Prostate gland (tissue), 2 donors: Measurements from ENCODE around the gene SLA2. TPM values are rescaled to one million over a fixed set of nuclear protein-coding genes. Genes with fewer than 3 reads are reported as not detected.

Source experiments
- DNase-seq: peaks from one replicate; pipeline ENCODE4 v3.0.0-alpha.2; 2019; ENCODE audit warnings: low spot score
- H3K27ac ChIP-seq, 2 donors: fragments of 200-600 bp; sonication (generic); 2 replicates each; pipeline ENCODE4 v1.5.1; 2017 to 2019
- H3K27me3 ChIP-seq: fragments of 200-600 bp; sonication (generic); replicated peaks from 2 replicates; pipeline ENCODE4 v1.5.1; 2019; ENCODE audit not compliant: insufficient read depth
- H3K36me3 ChIP-seq, 2 donors: fragments of 200-600 bp; sonication (generic); 1 replicate in 1 of 2; 2 replicates in 1 of 2; pipeline versions ENCODE4 v1.5.1 to v1.8.1; 2017 to 2019
- H3K4me1 ChIP-seq: fragments of 200-600 bp; sonication (generic); replicated peaks from 2 replicates; pipeline ENCODE4 v1.5.1; 2019
- H3K4me3 ChIP-seq, 2 donors: fragments of 200-600 bp; sonication (generic); 2 replicates each; pipeline ENCODE4 v1.5.1; 2017 to 2019
- H3K9me3 ChIP-seq: fragments of 200-600 bp; sonication (generic); 2 replicates; pipeline ENCODE4 v1.5.1; 2017
- CTCF ChIP-seq, 4 experiments: fragments of 200-600 bp in 2 of 4; fragments of 450-650 bp in 2 of 4; sonication (generic) in 2 of 4; IDR thresholded peaks; 1 replicate in 3 of 4; 2 replicates in 1 of 4; pipeline ENCODE4 v1.5.1; 2016 to 2019; ENCODE audit warnings: antibody characterized with exemption in 4 of 4, mild to moderate bottlenecking in 2 of 4, moderate library complexity in 2 of 4
- POLR2A ChIP-seq: fragments of 450-650 bp; IDR thresholded peaks from one replicate; pipeline ENCODE4 v1.6.1; 2016; ENCODE audit warnings: antibody characterized with exemption, mild to moderate bottlenecking
- POLR2AphosphoS5 ChIP-seq: sonication (generic); formaldehyde crosslinking; IDR thresholded peaks from one replicate; pipeline ENCODE4 v1.6.1; 2017; ENCODE audit warnings: antibody characterized with exemption
- WGBS: methylation state at CpG from one replicate; pipeline ENCODE4 v1.1.5; 2018; 5-methylcytosine and 5-hydroxymethylcytosine counted together
- intact Hi-C: fragments of 100-400 bp; cut with DNase I; formaldehyde crosslinking; loops from one replicate; pipeline ENCODE4 v1.14.2; 2022
- total RNA-seq, 2 donors: library from RNA; depleted of rRNA; stranded (reverse); fragments of >200 nt; gene quantifications; one replicate each; pipeline ENCODE4 v1.1.0, GENCODE V29; 2016

Gene SLA2
- total RNA-seq, 2 donors from 2014 or later, result 0.28 to 0.73 TPM

- intact Hi-C loops, result no loop called here
- no peaks in the 10 kb centered on the region for H3K27me3 ChIP-seq
- H3K4me3 ChIP-seq, result no peak overlapping the region
- DNase-seq, result no peak
- no peaks in the 10 kb centered on the region for H3K4me1 ChIP-seq
- no peaks in the 10 kb centered on the region for H3K36me3 ChIP-seq
- TF ChIP-seq POLR2AphosphoS5 (no peak), POLR2A (no peak), CTCF (IDR thresholded peaks at IDR 0.05) (no peak)
- H3K27ac ChIP-seq, result no peak overlapping the region
- 96% methylated on average over 4 of the region's 4 CpGs for WGBS
- H3K9me3 ChIP-seq, result no peaks in the 10 kb centered on the region
Observed at GRCh38 chr20:36672991-36673390, 27.0 kb upstream of the SLA2 start.

DNA sequence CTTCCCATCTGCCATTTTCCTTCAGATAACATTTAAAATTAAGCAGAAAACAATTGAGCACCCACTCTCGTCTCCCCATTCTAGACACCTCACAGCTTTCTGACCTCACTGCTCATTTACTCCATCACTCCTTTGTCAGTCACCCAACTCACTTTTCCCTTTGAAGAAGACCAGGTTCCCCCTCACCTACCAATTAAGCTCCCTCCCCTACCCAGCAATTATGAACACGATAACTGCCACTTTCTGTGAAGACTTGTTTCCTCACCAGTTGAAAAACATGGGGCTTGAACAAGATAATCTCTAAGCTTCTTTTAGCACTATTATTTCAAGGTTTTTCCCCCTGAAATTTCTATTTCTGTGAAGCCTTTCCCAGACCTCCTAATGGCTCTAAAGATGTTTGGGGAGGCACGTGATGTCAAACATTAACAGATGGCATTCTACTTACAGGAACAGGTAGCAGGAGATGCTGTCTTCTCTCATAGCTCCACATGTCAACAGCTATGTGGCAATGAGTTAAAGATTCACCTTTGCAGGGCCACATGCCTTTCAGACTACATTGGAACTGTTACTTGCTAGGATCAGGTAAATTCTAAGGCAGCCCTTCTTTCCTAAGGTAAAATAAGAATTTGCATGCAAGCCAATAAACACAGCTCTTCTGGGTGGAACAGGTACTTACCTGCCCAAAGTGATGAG, 24.8 kb upstream of the SLA2 start:
- TF ChIP-seq POLR2AphosphoS5, result no peak
- TF ChIP-seq CTCF (IDR thresholded peaks at IDR 0.05), result no peak
- no peak for TF ChIP-seq POLR2A
- H3K27me3 ChIP-seq, result no peaks in the 10 kb centered on the region
- WGBS, result 76% methylated on average over 3 of the region's 3 CpGs
- H3K4me3 ChIP-seq, result no peak overlapping the region
- intact Hi-C loops, result no loop called here
- H3K36me3 ChIP-seq, result no peaks in the 10 kb centered on the region
- no peaks in the 10 kb centered on the region for H3K9me3 ChIP-seq
- H3K27ac ChIP-seq, result no peak overlapping the region
- no peaks in the 10 kb centered on the region for H3K4me1 ChIP-seq
- DNase-seq, result no peak

- no peaks in the 10 kb centered on the region for H3K9me3 ChIP-seq
- intact Hi-C loops, result no loop called here
- peak in 1 of 4 experiments; percentile 11 for TF ChIP-seq CTCF (IDR thresholded peaks at IDR 0.05)
- no peak for TF ChIP-seq POLR2A
- no peak overlapping the region for H3K27ac ChIP-seq
- no peak for DNase-seq
- H3K4me1 ChIP-seq, result no peaks in the 10 kb centered on the region
- H3K27me3 ChIP-seq, result no peaks in the 10 kb centered on the region
- H3K36me3 ChIP-seq, result no peaks in the 10 kb centered on the region
- no peak overlapping the region for H3K4me3 ChIP-seq
- WGBS, result 60% methylated on average over 4 of the region's 4 CpGs
Observed at GRCh38 chr20:36666181-36666740, 20.3 kb upstream of the SLA2 start.

GRCh38 chr20:36663031-36663430, 17.0 kb upstream of the SLA2 start:
- Histone ChIP-seq H3K27ac (no peak overlapping the region), H3K36me3 (no peaks in the 10 kb centered on the region), H3K9me3 (no peaks in the 10 kb centered on the region), H3K4me1 (no peaks in the 10 kb centered on the region), H3K4me3 (no peak overlapping the region), H3K27me3 (no peaks in the 10 kb centered on the region)
- no peak for TF ChIP-seq CTCF (IDR thresholded peaks at IDR 0.05)
- 73% methylated on average over 2 of the region's 2 CpGs for WGBS
- DNase-seq, result no peak
- intact Hi-C loops, result no loop called here

GRCh38 chr20:36658300-36658699, 12.3 kb upstream of the SLA2 start:
- Histone ChIP-seq H3K9me3 (no peaks in the 10 kb centered on the region), H3K27me3 (no peaks in the 10 kb centered on the region), H3K4me3 (no peak overlapping the region), H3K27ac (no peak overlapping the region), H3K4me1 (no peaks in the 10 kb centered on the region), H3K36me3 (peaks cover 0 to 8% of the 10 kb centered on the region in 2 donors)
- intact Hi-C loops, result no loop called here
- TF ChIP-seq POLR2AphosphoS5 (no peak), POLR2A (no peak), CTCF (IDR thresholded peaks at IDR 0.05) (no peak)
- DNase-seq, result no peak
- WGBS, result 85% methylated on average over 3 of the region's 3 CpGs
